Stimulated activated CD8-positive, alpha-beta memory T cell treated with anti-CD3 and anti-CD28 coated beads, Interleukin-2, amount 100 ng/mL, for 1 hour (primary cell): ENCODE data around the gene RNF145.

Experiments used
- DNase-seq, 2 donors: peaks; one replicate each; pipeline ENCODE4 v3.0.0-alpha.2; 2020; ENCODE audit warnings: low read depth in 2 of 2

Gene RNF145

DNA sequence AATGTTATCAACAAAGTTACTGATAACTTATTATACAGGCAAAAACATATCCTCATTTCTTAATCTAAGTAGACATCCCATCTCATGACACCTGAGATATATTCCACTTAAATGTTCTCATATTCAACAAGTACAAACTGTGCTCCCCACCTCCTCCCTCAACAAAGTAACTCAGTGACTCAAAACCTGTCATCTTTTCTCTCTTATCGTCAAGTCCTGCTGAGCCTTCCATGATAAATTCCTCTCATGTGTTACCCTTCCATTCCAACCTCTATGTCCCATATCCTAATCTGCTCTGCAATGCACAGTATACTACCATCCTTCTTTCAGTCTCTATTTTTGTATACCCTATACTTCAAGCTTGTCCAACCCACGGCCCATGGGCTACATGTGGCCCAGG is 13.6 kb downstream of the RNF145 start:
- no peak for DNase-seq

DNA sequence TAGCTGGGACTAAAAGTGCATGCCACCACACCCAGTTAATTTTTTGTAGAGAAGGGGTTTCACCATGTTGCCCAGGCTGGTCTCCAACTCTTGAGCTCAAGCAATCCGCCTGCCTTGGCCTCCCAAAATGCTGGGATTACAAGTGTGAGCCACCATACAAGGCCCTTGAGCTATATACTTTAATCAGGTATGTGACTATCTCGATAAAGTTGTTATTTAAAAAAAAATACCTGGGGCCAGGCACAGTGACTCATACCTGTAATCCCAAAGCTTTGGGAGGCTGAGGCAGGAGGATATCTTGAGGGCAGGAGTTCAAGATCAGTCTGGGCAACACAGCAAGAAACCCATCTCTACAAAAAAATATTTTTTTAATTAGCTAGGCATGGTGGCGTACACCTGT is 19.2 kb downstream of the RNF145 start:
- DNase-seq = no peak

DNA sequence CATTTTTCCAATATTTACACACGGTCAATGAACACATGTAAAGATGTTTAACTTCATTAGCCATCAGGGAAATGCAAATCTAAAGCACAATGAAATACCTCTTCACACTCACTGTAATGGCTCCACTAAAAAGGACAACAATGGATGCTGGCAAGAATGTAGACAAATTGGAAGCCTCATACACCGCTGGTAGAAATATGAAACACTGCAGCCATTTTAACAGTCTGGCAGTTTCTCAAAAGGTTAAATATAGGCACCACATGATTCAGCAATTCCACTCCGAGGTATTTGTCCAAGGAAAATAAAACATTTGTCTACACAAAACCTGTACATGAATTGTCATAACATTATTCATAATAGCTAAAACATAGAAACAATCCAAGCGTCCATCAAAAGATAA is 20.0 kb downstream of the RNF145 start:
- no peak for DNase-seq

DNA sequence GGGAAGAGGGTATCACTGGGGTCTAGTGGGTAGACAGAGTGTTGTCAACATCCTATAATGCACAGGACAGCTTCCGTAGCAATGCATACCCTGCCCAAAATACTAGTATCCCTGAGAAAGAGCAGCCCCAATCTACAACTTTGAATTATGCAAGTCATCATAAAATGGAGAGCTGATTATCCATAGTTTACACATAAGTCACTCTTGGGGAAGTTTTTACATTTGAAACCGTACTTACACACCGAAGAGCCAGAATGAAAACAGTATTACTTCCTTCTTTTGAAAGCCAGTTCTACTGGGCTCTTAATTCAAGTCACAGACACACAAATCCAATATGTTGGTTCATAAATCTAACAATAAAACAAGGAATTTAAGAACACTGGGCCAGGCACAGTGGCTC is 21.6 kb downstream of the RNF145 start:
- DNase-seq = no peak

DNA sequence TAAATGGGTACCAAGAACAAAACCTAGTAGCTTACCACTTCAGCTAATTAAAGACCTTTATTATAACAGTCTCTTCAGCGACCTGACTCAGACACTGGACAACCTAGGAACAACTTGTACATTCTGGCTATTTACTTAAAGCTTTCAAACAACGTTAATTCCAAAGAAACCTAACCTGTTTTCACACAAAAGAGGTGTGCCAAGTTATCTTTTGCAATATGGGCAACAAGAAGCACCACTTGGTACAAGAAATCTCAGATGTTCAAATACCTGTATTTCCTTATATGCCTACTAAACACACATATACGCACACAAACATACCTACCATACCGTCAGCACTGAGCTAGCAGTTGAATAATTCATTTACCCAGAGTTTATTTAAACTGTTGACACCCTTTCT is 23.0 kb downstream of the RNF145 start:
- DNase-seq = no peak

DNA sequence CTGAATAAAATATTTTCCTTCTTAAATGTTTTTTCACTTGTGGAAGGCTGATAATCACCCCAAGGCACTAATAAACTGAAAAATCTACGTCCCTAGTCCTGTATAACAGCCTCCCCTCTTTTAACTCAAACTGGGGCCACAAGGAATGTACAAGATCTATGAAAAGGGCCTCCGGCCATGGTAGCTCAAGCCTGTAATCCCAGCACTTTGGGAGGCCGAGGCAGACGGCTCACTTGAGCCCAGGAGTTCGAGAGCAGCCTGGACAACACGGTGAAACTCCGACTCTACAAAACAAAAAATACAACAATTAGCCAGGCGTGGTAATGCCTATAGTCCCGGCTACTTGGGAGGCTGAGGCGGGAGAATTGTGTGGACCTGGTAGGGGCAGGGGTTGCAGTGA is 23.6 kb downstream of the RNF145 start:
- DNase-seq = no peak

DNA sequence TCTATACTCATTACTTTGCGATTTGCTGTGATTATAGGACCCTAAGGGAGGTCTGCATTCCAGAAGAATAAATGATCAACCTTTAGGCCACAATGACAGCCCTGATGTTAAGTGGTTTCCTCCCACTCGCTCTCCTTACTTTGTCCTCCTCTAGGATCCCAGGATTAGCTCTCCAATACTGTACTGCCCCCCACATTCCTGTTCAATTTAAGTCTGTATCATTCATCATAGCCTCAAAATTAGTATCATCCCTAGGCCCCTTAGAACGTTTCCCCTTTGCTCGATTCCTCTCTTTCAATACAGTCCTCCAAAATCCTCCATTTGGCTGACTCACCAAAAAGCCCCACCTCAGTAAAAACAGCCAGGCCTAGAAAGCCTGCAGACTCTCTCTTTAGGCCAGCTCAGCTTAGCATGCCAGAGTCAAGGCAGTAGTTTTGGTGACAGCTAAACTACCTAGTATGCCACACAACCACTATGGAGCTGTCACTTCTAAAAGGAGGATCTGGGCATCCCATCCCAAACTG is 24.4 kb downstream of the RNF145 start:
- no peak for DNase-seq

DNA sequence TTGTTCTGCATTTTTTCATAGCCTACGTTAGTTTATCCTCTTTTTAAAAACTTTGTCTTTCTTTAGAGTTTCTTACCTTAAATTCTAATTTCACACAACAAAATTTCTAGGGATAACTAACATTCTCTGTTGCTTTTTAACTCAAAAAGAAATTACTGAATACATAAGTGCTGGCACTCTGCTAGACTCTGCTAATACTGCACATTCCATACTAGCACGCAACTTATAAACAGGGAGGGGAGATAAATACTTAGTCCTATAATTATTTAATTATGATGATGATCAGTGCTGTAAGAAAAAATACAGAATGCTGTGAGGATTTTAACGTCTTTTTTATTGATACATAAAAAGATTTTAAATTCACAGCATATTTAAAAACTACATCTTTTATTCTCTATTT is 25.1 kb downstream of the RNF145 start:
- DNase-seq = no peak

DNA sequence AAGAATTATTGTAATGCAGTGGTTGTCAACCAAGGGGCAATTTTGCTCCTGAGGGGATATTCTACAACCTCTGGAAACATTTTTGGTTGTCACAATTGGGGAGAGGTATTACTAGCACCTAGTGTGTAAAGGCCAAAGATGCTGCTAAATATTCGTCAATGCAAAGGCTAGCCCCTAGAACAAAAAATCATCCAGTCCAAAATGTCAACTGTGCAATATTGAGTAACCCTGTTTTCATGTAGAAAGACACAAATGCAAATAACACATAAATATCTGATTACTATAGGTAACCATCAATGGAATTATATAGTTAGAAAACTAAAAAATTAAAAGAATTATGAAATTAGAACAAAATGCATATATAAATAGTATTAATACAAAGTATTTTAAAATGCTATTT is 26.1 kb downstream of the RNF145 start:
- no peak for DNase-seq

DNA sequence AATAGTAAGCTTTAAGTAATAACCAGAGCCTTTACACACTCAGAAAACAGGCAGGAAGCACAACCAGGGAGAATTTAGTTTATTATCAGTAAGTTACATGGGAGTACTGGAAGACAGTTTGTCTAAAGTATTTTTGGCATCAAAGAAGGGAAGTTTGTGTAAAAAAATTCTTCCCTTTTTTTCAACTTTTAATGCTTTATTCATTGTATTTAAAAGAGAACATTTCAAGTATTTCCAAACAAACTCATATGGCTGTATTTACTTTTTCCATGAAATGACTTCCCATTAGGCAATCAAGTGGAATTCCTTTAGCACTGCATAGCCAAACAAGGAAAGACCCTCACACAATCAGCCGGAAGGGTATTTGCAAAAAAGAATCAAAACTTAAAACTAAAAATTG is 26.7 kb downstream of the RNF145 start:
- no peak for DNase-seq

DNA sequence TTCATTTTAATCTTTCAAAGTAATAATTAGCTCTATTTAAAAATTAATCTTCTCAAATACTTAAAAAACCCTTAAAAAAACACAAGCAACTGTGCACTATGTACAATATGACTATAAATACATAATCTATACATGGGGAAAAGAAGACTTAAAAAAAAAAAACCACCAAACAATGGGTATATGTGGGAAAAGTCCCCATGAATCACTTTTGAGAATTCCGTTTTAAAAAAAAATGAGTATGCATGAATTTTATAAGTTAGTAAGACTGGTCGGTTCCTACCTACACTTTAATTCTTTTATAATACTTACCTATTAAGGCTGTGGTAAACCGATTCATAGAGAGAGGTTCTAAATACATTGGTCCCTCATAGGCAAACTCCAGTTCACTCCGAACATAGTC is 27.7 kb downstream of the RNF145 start:
- no peak for DNase-seq

DNA sequence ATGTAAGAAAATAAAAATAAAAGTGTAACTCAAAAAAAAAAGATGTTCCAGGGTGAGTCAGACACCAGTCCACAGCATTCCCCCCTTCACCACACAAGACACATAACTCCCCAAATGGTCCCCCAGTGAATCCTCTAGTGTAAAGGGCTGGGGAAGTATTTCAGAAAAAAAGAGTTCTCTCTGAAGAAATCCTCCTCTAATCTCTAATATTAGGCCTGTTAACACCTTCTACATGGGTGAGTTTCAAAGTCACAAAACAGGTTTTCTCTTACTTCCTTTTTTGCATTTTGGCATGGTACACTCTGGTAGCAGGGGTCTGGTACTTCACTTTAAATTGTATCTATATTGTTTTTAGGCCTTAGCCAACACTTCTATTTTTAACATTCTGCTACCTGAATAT is 28.2 kb downstream of the RNF145 start:
- no peak for DNase-seq

DNA sequence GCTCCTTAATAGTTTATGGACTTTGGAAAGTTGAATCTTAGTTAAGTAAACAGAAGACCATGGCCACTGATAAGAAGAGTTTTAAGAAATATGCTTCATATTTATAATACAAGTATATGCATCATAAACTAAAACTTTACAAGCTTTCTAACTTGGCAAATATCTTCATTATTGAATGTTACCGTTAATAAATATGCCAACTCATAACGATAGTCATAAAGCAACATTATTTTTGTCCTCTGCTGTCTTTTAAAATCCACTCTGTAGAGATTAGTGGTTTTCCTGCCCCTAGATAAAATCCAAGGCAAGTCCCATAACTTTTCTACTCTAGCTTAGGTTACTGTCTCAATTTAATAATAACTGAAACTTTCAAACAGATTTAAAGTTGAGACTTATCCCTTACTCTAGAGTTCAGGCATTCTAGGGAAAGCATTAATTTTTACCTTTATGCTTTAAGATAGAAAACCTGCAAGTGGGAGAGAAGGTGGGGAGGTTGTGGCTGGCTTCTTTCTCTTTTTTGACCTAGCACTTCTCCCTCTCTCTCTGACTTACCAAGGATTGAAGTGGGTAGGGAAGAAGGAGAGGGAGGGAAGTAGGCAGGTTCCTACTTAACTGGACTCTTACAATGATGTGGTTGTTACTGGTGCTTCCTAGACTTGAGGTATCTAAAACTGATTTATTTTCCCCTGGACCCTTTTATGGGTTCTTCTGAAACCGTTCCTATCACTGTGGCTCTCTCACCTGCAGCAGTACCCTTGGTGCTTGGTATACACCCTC is 29.6 kb downstream of the RNF145 start:
- no peak for DNase-seq

DNA sequence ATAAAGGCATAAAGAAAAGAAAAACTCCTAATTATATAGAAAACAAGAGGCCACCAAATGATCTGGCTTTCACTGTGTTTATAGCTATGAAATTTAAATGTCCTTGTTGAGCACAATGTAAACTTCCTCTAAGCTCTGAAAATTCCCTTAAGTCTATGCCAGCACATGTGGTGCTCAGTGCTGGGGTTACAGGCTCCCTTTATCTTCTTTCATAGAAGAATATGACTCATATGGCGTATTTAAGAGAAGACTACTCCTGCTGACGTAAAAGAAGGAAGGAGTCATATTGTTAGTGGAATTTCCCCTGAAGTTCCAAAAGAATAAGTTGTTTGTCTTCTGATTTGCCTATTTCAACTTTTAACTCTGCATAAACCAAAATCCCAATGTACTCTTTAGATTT is 30.4 kb downstream of the RNF145 start:
- DNase-seq = no peak

DNA sequence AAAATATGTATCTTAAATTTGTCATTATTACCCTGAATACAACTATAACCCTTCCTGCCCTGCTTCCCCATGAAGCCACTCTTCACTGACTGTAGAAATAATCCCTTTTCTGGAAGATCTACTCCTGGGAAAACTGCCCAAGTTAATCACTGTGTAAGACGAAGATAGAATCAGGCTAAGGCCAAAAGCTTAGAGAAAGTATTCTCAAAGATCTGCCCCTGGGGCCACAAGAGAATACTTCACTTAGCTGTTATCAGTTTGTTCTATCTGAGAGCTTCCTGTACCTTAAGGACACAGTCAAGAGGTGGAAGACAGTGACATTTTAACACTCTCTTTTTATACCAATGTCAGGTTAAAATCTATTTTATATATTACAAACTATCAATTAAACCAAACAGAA is 33.8 kb downstream of the RNF145 start:
- DNase-seq = no peak

DNA sequence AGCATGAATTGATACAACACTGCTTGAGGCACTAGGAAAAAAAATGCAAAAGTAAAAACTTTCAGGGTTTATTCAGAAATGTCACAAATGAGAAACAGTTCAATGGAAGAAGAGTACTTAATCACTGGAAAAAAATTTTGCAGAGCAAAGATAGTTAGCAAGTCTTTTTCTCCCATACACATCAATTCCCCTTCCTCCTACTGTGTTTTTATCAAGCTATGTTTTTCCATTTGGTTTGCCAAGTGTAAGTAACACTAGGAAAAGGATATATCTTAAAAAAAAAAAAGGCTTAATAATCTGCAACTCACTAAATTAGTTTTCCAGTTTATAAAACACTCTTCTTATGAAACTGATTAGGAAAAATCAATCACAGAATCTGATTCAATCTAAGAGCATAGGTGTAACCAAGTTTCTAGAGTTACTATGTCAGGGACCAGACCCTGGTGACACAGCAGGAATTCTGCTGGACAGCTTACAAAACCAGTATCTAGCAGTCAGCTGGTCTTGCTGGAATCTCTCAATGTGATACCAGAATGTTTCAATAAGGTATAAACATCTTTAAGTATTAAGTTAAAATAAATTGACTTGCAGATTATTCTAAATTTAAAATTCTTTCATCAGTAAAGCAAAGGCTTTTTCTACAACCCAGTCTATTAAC is 34.7 kb downstream of the RNF145 start:
- no peak for DNase-seq

DNA sequence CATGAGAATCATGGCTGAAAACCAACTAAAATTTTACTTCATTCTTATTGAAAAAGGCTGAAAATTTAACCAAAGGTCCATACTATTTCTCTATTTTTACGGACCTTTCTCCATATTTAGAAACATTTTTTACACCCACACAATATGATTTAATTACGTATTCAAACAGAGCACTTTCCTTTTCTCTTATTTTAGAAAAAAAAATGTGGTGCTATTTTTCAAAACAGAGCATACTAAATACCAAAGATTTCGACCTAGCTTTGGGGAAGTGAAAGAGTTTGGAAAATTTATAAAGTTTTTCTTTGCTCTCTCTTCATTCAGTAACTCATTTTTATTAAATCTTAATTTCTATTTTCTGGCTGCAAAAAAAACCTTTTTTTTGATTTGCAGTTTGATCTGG is 38.1 kb downstream of the RNF145 start:
- no peak for DNase-seq

DNA sequence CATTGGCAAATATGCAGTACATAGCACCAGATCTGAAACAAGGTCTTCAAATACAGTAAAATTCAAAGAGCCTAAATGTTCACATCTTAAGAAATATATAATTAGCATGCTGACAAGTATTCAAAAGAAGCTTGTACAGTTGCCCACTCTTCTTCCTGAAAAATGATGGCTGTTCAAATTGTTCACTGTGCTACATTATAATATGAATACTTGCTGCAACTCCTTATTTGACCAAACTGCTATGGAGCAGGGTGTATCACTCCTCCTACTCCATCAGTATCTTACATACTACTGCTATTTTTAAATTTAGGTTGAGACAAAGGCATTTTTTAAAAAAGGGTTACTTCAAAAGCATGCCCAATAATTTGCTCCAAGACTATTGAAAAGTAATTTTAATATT is 39.3 kb downstream of the RNF145 start:
- DNase-seq = no peak

DNA sequence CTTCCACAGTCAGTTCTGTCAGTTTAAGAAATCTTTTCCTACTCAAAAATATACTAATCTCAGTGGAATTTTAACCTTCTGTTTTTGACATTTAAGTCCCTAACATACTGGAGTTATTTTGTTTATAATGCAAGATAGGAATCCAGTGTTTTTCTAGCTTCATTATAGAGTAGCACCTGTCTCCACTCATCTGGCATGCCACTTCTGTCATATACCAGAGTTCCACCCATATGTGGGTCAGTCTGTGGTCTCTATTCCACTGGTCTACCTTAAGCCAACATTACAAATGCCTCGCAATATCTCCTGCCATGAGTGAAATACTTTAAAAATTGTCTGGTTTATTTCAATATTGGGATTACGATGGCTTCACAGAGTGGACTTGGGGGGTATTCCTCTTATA is 42.9 kb downstream of the RNF145 start:
- DNase-seq = no peak

DNA sequence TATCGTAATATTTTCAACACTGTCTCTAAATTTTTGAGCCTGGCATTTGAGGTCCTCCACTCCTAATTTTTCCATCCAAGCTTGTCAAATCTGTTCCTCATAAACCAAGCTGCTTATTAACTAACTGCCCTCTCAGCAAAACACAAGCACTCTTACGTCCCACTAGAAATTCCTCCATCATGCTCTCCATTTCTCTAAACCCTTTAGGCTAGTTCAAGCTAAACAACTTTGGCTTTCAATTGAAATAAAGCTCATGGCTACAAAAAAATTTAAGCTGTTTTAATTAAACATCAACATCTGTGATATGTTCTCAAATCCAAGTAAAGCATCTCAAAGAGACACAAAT is 45.7 kb downstream of the RNF145 start:
- DNase-seq = no peak

DNA sequence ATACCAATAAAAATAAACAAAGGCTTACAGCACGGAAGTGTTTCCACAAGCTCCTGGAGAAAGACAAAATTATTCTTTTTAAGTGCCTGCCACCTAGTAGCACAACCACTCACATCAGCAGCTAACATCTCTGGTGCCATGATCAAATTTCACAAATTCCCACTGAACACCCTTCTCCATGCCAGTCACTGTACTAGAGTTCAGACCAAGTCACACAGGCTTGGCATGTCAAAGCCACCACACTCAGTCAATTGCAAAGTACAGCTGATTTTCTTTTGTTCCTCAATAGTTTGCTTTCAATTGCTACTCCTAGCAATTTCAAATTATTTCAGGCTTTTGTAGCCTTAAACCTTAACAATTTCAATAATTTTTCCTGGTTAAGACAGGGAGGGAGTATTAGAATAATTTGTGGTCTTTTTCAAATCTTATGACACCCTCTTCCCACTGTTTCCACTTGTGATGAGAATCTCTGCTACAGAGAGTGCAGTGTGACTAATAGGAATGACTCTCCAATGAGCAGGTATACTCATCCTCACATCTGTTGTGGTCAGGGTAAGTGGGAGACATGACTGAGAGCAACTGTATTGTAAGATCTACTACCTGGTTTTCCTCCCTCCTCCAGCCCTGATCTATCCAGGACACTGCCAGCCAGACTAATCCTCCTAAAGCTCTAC is 46.2 kb downstream of the RNF145 start:
- DNase-seq = no peak

DNA sequence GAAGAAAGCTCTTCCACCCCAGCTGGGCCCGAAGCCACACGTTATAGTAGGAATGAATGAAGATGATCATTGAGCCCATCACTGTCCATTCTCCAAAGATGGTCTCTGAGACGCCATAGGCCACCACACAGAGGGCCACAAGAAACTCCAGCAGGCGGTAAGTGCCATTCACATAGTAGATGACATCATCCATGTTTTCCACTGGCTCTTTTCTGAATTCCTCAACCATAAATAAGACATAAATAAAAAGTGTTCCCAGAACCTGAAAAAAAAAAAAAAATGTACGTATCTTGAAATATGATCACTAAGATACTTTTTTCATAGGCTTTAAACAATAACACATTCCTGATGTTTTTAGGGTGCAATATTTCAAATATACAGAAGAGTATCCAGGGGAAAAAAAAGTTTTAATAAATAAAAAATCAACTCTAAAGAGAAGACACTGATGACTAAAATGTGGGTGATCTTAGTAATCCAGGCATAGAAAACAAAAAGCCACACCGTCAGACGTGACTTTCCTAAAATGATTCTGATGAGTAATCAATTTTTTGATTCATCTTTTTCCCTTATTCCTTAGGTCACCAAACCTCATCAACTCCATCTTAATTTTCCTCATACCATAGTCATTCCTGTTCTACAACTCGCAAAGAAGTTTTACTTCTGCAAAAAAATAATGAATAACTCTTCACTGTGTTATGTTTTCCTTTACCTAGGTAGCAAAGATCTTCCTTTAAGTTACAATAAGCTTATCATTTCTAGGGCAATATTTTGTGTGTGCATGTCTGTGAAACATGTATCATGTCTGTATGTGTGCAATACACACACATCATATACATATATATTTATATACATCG is 47.8 kb downstream of the RNF145 start:
- DNase-seq = no peak
